ENCODE results near the gene IFNL3. TPM values are rescaled to one million over a fixed set of nuclear protein-coding genes. Genes with fewer than 3 reads are reported as not detected.

Gene IFNL3
- total RNA-seq, 2 donors from 2014 or later = not detected

DNA sequence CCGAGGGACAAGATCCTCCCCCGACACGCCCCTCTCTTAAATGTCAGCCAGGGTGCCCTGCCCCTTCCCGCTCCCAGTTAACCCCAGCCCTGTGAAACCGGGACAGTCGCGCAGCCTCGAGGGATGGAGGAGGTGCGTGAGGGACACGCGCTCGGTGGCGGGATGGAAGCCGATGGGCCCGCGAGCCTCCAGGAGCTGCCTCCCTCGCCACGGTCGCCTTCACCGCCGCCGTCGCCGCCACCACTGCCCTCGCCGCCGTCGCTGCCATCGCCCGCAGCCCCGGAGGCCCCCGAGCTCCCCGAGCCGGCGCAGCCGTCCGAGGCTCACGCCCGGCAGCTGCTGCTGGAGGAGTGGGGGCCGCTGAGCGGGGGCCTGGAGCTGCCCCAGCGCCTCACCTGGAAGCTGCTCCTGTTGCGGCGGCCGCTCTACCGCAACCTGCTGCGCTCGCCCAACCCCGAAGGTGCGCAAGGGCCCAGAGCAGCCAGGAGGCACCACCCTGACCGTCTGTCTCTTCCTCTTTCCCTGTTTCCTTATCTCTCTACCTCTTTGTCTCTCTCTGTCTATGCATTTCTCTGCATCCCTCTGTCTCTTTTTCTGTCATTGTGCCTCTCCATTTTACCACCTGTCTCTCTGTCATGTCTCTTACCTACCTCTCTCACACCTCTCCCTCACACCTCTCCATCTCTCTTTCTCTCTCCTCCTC lies 47.8 kb downstream of the IFNL3 start, which contains the start of gene NCCRP1:
Gene NCCRP1 (plus strand): TSS at position 105 of the 703 bp plus-strand sequence. CDS start 19 bp downstream, at position 124.
- ATAC-seq (replicated peaks) = peak; percentile 23

DNA sequence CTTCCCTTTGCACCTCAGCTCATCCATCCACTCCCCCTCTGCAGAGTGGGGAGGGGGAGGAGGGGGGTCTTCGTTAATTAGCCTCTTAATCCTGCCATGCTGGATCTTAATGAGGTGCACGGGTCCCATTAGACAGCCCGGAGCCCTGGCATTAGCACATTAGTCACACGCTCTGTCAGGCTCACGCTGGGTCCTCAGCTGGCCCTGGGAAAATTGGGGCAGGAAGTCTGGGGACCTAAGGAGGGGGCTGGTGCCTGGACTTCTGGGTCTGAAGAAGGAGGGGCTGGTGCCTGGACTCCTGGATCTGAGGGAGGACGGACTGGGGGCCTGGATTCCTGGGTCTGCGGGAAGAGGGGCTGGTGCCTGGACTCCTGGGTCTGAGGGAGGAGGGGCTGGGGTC lies 48.5 kb downstream of the IFNL3 start:
- Mint-ChIP-seq H3K4me1 (peaks cover 5% of the 10 kb centered on the region), H3K4me3 (no peak overlapping the region), H3K36me3 (ENCODE audit: low read depth) (no peaks in the 10 kb centered on the region), H3K27ac (no peak overlapping the region), H3K27me3 (peaks cover 38% of the 10 kb centered on the region), H3K9me3 (no peaks in the 10 kb centered on the region)
- peak; percentile 14 for ATAC-seq (replicated peaks)

More for the DNA sequence above, 47.8 kb downstream of the IFNL3 start, which contains the start of gene NCCRP1:
- no peak within 1 kb of the TSS for H3K27ac Mint-ChIP-seq
- no peaks in the 10 kb centered on the region for H3K9me3 Mint-ChIP-seq
- H3K4me3 Mint-ChIP-seq = peak within 1 kb of the TSS; percentile 21
- peaks cover 43% of the 10 kb centered on the region for H3K27me3 Mint-ChIP-seq
- H3K36me3 Mint-ChIP-seq (ENCODE audit: low read depth) = no peaks in the 10 kb centered on the region
- peaks cover 5% of the 10 kb centered on the region for H3K4me1 Mint-ChIP-seq

DNA sequence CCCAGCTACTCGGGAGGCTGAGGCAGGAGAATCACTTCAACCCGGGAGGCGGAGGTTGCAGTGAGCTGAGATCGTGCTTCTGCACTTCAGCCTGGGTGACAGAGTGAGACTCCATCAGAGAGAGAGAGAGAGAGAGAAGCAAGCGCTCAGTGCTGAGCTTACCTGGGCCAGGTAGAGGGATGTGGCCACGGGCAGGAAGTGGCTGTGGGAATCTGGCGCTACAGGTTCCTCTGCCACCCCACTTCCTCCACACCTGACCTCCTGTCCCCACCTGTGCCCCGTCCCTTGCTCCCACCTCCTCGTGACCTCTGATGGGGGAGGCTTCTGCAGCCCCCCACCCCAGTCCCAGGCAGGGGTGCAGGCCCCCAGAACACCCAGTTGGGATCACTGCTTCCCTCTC lies 49.1 kb downstream of the IFNL3 start:
- Mint-ChIP-seq H3K4me1 (peaks cover 5% of the 10 kb centered on the region), H3K27me3 (peaks cover 33% of the 10 kb centered on the region), H3K4me3 (peak overlapping the region; percentile 35), H3K36me3 (ENCODE audit: low read depth) (no peaks in the 10 kb centered on the region), H3K9me3 (no peaks in the 10 kb centered on the region), H3K27ac (no peak overlapping the region)
- ATAC-seq (replicated peaks) = no peak

DNA sequence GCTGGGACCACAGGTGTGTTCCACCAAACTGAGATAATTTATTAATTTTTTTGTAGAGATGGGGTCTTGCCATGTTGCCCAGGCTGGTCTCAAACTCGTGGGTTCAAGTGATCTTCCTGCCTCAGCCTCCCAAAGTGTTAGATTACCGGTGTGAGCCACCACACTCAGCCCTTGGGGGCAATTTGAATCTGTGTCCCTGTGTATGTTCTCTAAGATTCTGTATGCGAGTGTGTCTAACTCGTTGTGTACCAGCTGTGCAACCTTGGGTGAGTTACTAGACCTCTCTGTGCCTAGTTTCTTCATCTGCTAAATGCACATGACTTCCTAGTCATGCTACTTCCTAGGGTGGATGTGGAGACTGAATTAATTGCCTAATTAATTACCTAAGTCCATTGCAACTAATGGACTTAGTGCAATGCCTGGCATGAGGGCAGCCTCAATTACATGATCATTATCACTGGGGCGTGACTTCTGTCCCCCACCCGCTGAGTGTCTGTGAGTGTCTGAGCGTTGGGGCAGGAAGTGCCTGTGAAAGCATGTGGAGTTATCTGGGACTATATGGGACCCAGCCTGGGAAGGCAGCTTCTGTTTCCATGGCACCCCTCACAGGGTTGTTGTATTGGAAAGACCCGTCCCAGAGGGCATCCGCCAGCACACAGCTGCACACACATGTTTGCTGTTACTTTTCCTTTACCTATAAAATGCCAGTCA lies 49.8 kb downstream of the IFNL3 start:
- no peak overlapping the region for H3K27ac Mint-ChIP-seq
- no peaks in the 10 kb centered on the region for H3K9me3 Mint-ChIP-seq
- H3K36me3 Mint-ChIP-seq (ENCODE audit: low read depth) = no peaks in the 10 kb centered on the region
- H3K4me3 Mint-ChIP-seq = peak overlapping the region; percentile 35
- peaks cover 31% of the 10 kb centered on the region for H3K27me3 Mint-ChIP-seq
- H3K4me1 Mint-ChIP-seq = peaks cover 5% of the 10 kb centered on the region
- no peak for ATAC-seq (replicated peaks)

DNA sequence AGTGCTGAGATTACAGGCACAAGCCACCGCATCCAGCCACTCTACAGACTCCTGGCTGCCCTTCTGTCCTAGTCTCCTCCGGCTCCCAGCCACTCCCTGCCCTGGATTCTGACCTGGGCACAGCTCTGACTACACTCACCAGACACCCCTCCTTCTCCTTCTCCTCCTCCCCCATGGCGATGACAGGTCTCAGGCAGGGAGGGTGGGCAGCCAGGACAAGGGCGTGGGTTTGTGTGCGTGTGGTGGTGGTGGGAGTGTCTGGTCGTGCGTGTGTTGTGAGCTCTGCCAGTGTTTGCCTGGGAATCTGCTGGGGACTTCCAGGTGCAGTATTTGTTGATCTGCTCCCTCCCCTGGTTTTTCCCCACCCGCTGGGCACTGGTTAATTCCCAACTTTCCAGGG lies 51.0 kb downstream of the IFNL3 start:
- Mint-ChIP-seq H3K4me1 (peaks cover 5% of the 10 kb centered on the region), H3K4me3 (no peak overlapping the region), H3K9me3 (no peaks in the 10 kb centered on the region), H3K27ac (no peak overlapping the region), H3K36me3 (ENCODE audit: low read depth) (no peaks in the 10 kb centered on the region), H3K27me3 (peaks cover 31% of the 10 kb centered on the region)
- no peak for ATAC-seq (replicated peaks)

Other genes starting within 250 kb of the IFNL3 start
- gene FBXO27, start 212.5 kb downstream of the IFNL3 start, total RNA-seq = under 1 TPM; 0.43 to 0.66 TPM
- not detected for gene ACP7, start 160.6 kb downstream of the IFNL3 start, total RNA-seq
- 10 to 100 TPM; 17.8 to 18.4 TPM for gene PAK4, start 119.2 kb downstream of the IFNL3 start, total RNA-seq
- gene NCCRP1, start 48.0 kb downstream of the IFNL3 start, total RNA-seq = not detected
- gene SYCN, start 40.7 kb downstream of the IFNL3 start, total RNA-seq = not detected
- gene IFNL4, start 3.9 kb upstream of the IFNL3 start, total RNA-seq = not detected
- gene IFNL2, start 23.4 kb upstream of the IFNL3 start, total RNA-seq = not detected
- under 1 TPM in 1 of 2 donors, not detected in 1; 0.42 TPM for gene IFNL1, start 51.4 kb upstream of the IFNL3 start, total RNA-seq
- gene LRFN1, start 75.9 kb upstream of the IFNL3 start, total RNA-seq = 1 to 10 TPM; 3.7 to 10.0 TPM
- 100 to 1,000 TPM; 330 to 351 TPM for gene GMFG, start 91.0 kb upstream of the IFNL3 start, total RNA-seq
- gene SAMD4B, start 97.4 kb upstream of the IFNL3 start, total RNA-seq = 10 to 100 TPM; 52.8 to 75.1 TPM
- gene PAF1, start 146.1 kb upstream of the IFNL3 start, total RNA-seq = 10 to 100 TPM; 46.6 to 58.6 TPM
- 10 to 100 TPM; 24.6 to 27.7 TPM for gene MED29, start 146.4 kb upstream of the IFNL3 start, total RNA-seq
- 100 to 1,000 TPM in 1 of 2 donors, 10 to 100 TPM in 1; 67.4 to 265 TPM for gene ZFP36, start 161.8 kb upstream of the IFNL3 start, total RNA-seq
- 10 to 100 TPM; 51.2 to 69.4 TPM for gene PLEKHG2, start 167.7 kb upstream of the IFNL3 start, total RNA-seq
- 1,000 to 10,000 TPM; 2,984 to 3,090 TPM for gene RPS16, start 190.9 kb upstream of the IFNL3 start, total RNA-seq
- gene SUPT5H, start 200.6 kb upstream of the IFNL3 start, total RNA-seq = 100 to 1,000 TPM; 182 to 239 TPM
- 10 to 100 TPM; 51.5 to 95.1 TPM for gene TIMM50, start 235.8 kb upstream of the IFNL3 start, total RNA-seq

Measured in activated T-helper 17 cell treated with anti-CD3 and anti-CD28 coated beads, Interleukin-2, amount 50 U/mL, for 72 hours (primary cell).